Measurements from ENCODE around the gene RAPGEF1. TPM values are rescaled to one million over a fixed set of nuclear protein-coding genes. Genes with fewer than 3 reads are reported as not detected.

Gene RAPGEF1
- total RNA-seq, 3 donors from 2014 or later: 67.1 to 103 (median 84.2) TPM

DNA sequence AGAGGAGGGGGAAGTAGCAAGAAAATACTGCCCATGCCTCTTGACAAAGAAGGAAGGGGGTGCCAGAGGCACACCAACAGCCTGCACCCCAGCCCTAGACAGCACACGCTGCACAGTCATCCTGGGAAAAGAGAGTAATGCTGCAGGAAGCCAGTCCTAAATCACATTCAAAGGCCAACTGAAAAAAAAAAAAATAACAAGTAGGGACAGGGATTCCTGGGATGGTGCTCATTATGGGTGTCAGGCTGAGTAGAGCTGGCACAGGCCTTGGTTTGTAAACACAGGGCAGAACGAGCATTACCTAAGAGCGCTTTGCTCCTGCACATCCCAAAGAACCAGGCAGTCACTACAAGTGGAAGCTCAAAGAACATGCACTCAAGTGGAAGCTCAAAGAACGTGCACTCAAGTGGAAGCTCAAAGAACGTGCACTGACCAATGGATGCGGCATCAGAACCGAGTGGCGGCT, 7.8 kb downstream of the RAPGEF1 start:
- H3K9me3 ChIP-seq: no peaks in the 10 kb centered on the region
- ATAC-seq (no peak), DNase-seq (no peak)
- intact Hi-C loops (cut with DNase I, micrococcal nuclease): loop anchor here in 1 of 2 donors (10.0 kb wide), 1 partner anchor 57 kb away; no protein-coding TSS in a partner anchor
- no peak overlapping the region for H3K4me3 ChIP-seq
- H3K36me3 ChIP-seq (ENCODE audit: low read depth): no peaks in the 10 kb centered on the region
- TF ChIP-seq, protein P1, sequence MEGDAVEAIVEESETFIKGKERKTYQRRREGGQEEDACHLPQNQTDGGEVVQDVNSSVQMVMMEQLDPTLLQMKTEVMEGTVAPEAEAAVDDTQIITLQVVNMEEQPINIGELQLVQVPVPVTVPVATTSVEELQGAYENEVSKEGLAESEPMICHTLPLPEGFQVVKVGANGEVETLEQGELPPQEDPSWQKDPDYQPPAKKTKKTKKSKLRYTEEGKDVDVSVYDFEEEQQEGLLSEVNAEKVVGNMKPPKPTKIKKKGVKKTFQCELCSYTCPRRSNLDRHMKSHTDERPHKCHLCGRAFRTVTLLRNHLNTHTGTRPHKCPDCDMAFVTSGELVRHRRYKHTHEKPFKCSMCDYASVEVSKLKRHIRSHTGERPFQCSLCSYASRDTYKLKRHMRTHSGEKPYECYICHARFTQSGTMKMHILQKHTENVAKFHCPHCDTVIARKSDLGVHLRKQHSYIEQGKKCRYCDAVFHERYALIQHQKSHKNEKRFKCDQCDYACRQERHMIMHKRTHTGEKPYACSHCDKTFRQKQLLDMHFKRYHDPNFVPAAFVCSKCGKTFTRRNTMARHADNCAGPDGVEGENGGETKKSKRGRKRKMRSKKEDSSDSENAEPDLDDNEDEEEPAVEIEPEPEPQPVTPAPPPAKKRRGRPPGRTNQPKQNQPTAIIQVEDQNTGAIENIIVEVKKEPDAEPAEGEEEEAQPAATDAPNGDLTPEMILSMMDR (IDR thresholded peaks at IDR 0.05): no peak
- H3K4me1 ChIP-seq (ENCODE audit: low read depth): peaks cover 79% of the 10 kb centered on the region

DNA sequence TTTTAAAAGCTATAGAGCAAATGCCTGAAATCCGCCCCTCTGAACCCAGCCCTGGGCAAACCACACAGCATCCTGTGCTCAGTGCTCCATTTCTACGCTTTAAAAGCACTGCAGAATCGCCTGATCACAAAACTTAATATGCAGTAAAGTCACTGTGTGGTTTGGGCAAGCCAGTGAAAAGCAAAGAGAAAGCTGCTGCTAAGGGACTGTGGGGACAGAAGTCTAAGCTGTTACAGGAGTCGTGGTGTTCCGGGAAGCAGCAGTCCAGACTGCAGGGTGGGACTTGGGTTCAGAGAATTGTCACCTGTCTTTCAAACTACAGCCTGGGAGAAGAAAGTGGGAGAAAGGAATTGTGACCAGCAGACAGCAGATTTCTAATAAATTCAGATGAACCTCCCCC, 8.2 kb downstream of the RAPGEF1 start:
- intact Hi-C loops (cut with DNase I, micrococcal nuclease): loop anchor here in 1 of 2 donors (10.0 kb wide), 1 partner anchor 57 kb away; no protein-coding TSS in a partner anchor
- ATAC-seq (peak; percentile 5), DNase-seq (no peak)
- H3K4me3 ChIP-seq: no peak overlapping the region
- H3K9me3 ChIP-seq: no peaks in the 10 kb centered on the region
- no peaks in the 10 kb centered on the region for H3K36me3 ChIP-seq (ENCODE audit: low read depth)
- peaks cover 78% of the 10 kb centered on the region for H3K4me1 ChIP-seq (ENCODE audit: low read depth)
- TF ChIP-seq, protein P1 (IDR thresholded peaks at IDR 0.05): no peak

DNA sequence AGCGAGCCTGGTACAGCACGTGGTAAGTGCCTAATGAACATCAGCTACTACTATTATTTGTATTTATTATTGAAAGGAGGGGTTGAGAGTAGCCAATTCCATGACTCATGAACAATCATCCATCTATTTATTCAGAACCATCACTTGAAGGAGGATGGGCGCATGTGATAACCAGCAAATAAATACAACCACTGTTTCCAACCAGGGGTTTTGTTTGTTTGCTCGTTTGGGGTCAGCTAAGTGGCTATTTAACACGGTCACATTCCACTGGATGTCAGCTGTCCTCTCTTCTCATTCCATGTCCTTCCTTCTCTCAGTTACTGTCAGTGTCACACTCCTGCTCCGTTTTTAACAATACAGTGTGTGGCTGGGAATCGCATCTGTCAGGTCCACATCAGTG, 8.6 kb downstream of the RAPGEF1 start:
- ATAC-seq: no peak
- intact Hi-C loops (cut with DNase I, micrococcal nuclease): loop anchor here in 1 of 2 donors (10.0 kb wide), 1 partner anchor 56 kb away; no protein-coding TSS in a partner anchor

DNA sequence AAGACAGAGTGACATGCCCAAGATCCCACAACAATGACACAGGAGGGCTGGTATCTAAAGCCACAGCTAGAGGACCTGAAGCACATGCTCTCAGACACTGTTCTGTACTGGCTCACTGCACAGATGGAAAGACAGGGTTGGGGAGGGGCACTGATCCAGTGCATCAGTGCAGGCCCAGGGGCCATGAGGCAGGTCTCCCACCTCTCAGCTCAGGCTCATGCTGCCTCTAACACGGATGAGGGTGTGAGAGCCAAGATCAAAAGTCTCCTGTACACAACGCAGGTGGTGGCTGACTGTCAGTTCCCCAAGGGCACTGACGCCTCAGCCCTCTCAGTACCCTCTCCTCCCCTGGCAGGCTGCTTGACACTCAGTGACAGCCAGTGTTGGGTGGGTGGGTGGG, 10.9 kb downstream of the RAPGEF1 start:
- Histone ChIP-seq H3K4me1 (ENCODE audit: low read depth) (peaks cover 53% of the 10 kb centered on the region), H3K36me3 (ENCODE audit: low read depth) (no peaks in the 10 kb centered on the region), H3K4me3 (no peak overlapping the region), H3K9me3 (no peaks in the 10 kb centered on the region)
- TF ChIP-seq, protein P1 (IDR thresholded peaks at IDR 0.05): no peak
- DNase-seq (peak in 1 of 3 donors; percentile 32), ATAC-seq (peak; percentile 49)
- intact Hi-C loops (cut with DNase I, micrococcal nuclease): no loop called here

More for the DNA sequence above, 8.6 kb downstream of the RAPGEF1 start:
- peaks cover 74% of the 10 kb centered on the region for H3K4me1 ChIP-seq (ENCODE audit: low read depth)
- no peak for DNase-seq
- no peak overlapping the region for H3K4me3 ChIP-seq
- no peaks in the 10 kb centered on the region for H3K9me3 ChIP-seq
- TF ChIP-seq, protein P1 (IDR thresholded peaks at IDR 0.05): no peak
- H3K36me3 ChIP-seq (ENCODE audit: low read depth): no peaks in the 10 kb centered on the region

DNA sequence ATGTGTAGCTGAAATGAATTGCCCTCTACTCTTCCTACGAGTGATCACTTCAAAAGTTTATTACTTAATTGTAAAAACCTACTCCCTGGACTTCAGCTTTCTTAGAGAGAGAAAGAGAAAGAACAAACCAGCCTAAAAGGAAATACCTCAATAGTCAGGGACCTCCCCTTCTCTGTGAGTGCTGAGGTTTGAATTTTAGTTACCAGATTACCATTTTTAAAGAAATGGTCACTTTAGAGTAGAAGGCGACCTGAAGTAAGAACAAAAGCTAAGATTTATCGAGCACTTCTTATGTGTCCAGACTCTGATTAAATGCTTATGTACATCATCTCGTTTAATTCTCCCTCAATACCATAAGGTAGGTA, 11.3 kb downstream of the RAPGEF1 start:
- H3K4me3 ChIP-seq: no peak overlapping the region
- intact Hi-C loops (cut with DNase I, micrococcal nuclease): no loop called here
- peak; percentile 49 for ATAC-seq

More for the DNA sequence above, 11.3 kb downstream of the RAPGEF1 start:
- Histone ChIP-seq H3K4me1 (ENCODE audit: low read depth) (peaks cover 51% of the 10 kb centered on the region), H3K36me3 (ENCODE audit: low read depth) (no peaks in the 10 kb centered on the region), H3K9me3 (no peaks in the 10 kb centered on the region)
- no peak for DNase-seq
- TF ChIP-seq, protein P1 (IDR thresholded peaks at IDR 0.05): no peak

Measured in mucosa of descending colon (tissue), 3 donors.